ENCODE data around the gene RGS12.
A peak's percentile ranks its signal among the peaks of the same experiment; 100 is the strongest.

RGS12 gene

DNA sequence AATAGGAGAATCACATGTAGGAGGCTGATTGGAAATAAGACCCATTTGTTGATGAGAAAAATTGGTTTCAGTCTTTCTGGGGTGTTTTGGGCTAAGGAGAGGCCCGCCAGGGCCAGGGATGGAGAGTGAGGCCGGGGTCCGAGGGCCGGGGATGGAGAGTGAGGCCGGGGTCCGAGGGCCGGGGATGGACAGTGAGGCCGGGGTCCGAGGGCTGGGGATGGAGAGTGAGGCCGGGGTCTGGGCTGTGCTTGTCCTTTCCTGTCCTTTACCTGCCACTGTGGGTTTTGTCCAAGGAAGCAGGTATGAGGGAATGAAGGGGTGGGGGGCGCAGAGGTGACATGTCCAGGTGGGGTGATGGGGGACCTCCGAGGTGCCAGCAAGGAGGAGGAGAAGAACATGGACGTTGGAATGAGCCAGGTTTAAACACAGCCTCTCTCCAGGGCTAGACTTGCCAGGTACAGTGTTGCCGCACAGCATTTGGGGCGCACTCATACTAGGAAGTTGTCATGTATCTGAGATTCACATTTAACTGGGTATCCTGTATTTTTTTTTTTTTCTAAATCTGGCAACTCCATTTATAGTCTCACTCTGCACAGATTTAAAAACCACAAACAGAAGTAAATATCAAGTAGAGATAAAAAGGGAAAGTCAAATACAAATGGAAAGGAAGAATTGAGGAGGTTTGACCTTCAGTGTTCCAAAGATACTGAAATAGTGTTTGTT, 8.8 kb downstream of the RGS12 start:
- intact Hi-C loops (cut with DNase I; ENCODE audit: low total_unique reads), result no loop called here
- Histone ChIP-seq H3K36me3 (no peaks in the 10 kb centered on the region), H3K27me3 (no peaks in the 10 kb centered on the region), H3K4me3 (no peak overlapping the region), H3K4me1 (peaks cover 0 to 42% (median 10%) of the 10 kb centered on the region in 4 donors), H3K27ac (no peak overlapping the region), H3K9me3 (peaks cover 0 to 4% (median 0%) of the 10 kb centered on the region in 3 donors)
- TF ChIP-seq, protein P1, sequence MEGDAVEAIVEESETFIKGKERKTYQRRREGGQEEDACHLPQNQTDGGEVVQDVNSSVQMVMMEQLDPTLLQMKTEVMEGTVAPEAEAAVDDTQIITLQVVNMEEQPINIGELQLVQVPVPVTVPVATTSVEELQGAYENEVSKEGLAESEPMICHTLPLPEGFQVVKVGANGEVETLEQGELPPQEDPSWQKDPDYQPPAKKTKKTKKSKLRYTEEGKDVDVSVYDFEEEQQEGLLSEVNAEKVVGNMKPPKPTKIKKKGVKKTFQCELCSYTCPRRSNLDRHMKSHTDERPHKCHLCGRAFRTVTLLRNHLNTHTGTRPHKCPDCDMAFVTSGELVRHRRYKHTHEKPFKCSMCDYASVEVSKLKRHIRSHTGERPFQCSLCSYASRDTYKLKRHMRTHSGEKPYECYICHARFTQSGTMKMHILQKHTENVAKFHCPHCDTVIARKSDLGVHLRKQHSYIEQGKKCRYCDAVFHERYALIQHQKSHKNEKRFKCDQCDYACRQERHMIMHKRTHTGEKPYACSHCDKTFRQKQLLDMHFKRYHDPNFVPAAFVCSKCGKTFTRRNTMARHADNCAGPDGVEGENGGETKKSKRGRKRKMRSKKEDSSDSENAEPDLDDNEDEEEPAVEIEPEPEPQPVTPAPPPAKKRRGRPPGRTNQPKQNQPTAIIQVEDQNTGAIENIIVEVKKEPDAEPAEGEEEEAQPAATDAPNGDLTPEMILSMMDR (IDR thresholded peaks at IDR 0.05), result no peak
- peak in 1 of 2 donors; percentile 11 for DNase-seq

DNA sequence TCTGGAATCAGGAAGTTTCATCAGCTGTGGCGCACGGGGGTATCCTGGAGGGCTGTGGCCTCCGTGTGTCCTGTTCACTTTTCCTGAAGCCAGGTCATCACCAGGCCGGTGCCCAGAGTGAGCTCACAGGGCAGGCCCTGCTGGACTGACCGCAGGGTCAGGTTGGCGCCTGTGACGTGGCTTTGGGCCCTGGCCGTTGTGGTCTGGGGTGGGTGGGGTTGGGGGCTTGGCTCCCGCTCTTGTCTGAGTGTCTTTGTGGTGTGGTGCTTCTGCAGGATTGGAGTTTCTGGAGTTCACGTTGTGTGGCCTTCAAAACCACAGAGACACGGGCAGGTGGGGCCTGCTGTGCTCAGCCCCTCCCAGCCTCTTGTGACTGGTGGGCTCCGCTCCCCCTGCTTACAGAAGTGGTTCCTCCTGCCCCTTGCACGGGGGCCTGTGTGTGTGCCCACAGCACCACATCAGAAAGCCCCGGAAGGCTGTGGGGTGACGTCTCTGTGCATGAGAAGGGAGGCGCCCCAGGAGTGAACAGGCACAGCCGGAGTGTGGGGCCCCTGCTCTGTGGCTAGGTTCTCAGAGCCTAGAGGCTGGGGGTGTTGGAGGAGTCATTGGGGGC, 9.5 kb downstream of the RGS12 start:
- H3K4me3 ChIP-seq, result no peak overlapping the region
- no peak overlapping the region for H3K27ac ChIP-seq
- TF ChIP-seq, protein P1 (IDR thresholded peaks at IDR 0.05), result no peak
- H3K4me1 ChIP-seq, result peaks cover 0 to 42% (median 10%) of the 10 kb centered on the region in 4 donors
- peak in 1 of 2 donors; percentile 17 for DNase-seq
- H3K9me3 ChIP-seq, result peaks cover 0 to 4% (median 0%) of the 10 kb centered on the region in 3 donors
- no peaks in the 10 kb centered on the region for H3K36me3 ChIP-seq
- intact Hi-C loops (cut with DNase I; ENCODE audit: low total_unique reads), result no loop called here
- H3K27me3 ChIP-seq, result no peaks in the 10 kb centered on the region

DNA sequence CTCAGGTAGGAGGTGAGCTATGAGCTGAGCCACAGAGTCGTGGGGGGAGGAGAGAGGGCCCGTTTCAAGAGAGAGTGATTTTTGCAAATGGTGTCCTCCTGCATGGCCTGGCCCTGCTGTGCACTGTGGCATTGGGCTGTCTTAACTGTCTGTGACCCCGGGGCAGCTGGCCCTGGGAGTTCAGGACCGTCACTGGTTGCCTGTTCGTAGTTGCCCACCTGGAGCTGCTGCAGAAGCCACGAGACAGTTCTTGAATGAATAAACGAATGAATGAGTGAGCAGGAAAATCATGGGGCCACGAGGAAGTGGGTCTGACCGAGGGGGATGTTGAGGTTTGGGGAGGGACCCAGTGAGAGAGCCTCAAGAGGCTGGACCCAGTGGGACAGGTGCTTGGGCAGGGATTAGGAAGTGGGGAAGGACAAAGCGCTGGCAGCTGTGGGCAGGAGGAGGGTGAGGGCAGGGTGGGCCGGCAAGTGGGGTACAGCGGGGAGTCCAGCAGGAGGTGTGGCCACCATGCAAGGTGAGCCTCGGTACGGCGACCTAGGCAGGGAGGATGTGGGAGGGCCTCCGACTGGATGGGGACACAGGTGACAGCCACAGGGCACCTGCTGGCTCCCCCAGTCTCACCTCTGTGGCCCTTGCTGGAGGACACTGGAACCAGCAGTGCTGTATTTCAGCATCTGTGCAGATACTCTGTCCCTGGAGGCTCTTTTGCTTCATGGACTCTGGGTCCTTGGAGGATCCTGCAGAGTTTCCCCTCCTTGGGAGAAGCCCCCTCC, 10.2 kb downstream of the RGS12 start:
- DNase-seq, result peak; percentile 9 to 46
- Histone ChIP-seq H3K4me1 (peaks cover 0 to 42% (median 10%) of the 10 kb centered on the region in 4 donors), H3K27ac (no peak overlapping the region), H3K27me3 (no peaks in the 10 kb centered on the region), H3K9me3 (no peaks in the 10 kb centered on the region), H3K36me3 (no peaks in the 10 kb centered on the region), H3K4me3 (no peak overlapping the region)
- TF ChIP-seq, protein P1 (IDR thresholded peaks at IDR 0.05), result no peak
- intact Hi-C loops (cut with DNase I; ENCODE audit: low total_unique reads), result no loop called here

DNA sequence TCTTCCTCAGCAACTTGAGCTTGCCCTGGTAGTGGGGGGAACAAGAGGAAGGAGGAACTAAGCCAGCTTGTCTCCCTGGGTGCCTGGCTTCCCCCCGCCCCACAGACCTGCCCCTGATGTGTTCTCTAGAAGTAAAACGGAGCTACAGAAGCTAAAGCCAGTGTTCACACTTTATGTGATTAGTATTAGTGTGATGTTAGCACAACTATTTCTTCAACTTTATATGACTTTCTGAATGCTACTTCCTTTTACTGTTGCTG, 10.7 kb downstream of the RGS12 start:
- intact Hi-C loops (cut with DNase I; ENCODE audit: low total_unique reads), result no loop called here
- Histone ChIP-seq H3K36me3 (no peaks in the 10 kb centered on the region), H3K27me3 (no peaks in the 10 kb centered on the region), H3K9me3 (no peaks in the 10 kb centered on the region), H3K4me1 (peaks cover 0 to 42% (median 10%) of the 10 kb centered on the region in 4 donors), H3K4me3 (no peak overlapping the region), H3K27ac (no peak overlapping the region)
- TF ChIP-seq, protein P1 (IDR thresholded peaks at IDR 0.05), result no peak
- peak in 1 of 2 donors; percentile 4 for DNase-seq

DNA sequence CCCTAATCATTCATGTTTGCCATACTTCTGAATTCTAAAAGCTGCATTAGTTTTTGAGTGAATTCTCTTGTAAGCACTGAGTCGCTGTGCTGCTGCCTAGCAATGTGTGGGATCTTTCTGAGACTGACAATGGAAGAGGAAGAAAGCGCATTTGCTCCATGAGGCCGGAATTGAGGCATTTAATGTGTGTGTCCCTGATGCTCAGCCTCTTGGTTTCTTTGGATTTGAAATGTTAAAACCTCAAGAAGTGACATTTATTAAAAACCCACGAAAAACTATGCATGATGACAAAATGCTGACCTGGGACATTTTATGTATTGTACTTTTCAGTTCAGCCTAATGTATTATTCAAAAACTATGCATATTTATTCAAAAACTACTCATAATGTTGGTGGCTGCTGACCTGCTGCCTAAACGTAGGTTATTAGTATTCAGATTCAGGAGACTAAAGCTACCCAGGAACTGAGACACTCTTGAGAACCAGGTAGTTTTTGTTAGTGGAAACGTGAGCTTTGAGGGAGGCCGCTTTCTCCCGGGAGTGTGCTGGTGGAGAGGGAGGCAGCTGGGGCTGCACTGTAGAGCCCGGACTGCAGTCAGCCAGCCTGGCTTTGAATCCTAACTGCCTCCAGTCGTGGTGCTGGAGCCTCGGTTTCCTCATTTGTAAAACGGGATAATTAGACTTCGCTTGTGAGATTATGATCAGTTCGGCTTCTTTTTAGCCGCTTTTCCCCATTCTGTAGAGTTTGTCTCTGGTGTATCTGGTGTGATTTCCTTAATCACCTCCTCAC, 11.3 kb downstream of the RGS12 start:
- H3K27me3 ChIP-seq, result no peaks in the 10 kb centered on the region
- peaks cover 0 to 42% (median 10%) of the 10 kb centered on the region in 4 donors for H3K4me1 ChIP-seq
- intact Hi-C loops (cut with DNase I; ENCODE audit: low total_unique reads), result no loop called here
- no peaks in the 10 kb centered on the region for H3K9me3 ChIP-seq
- TF ChIP-seq, protein P1 (IDR thresholded peaks at IDR 0.05), result no peak
- no peaks in the 10 kb centered on the region for H3K36me3 ChIP-seq
- H3K4me3 ChIP-seq, result no peak overlapping the region
- H3K27ac ChIP-seq, result no peak overlapping the region
- peak; percentile 17 to 44 for DNase-seq

All from tibial artery (tissue), 4 donors.